Fibroblast of lung (primary cell): Measurements from ENCODE around the gene C16orf92. TPM values are rescaled to one million over a fixed set of nuclear protein-coding genes. Genes with fewer than 3 reads are reported as not detected.

Experiments used
- DNase-seq, 2 donors: peaks; one replicate each; pipeline versions ENCODE4 v3.0.0 to v3.0.0-alpha.2; 2010; ENCODE audit warnings: low read depth in 2 of 2
- H2AFZ ChIP-seq: 2 replicates; pipeline ENCODE4 v1.5.1; 2012; ENCODE audit warnings: low read length, control low read depth, inconsistent platforms
- H3K27ac ChIP-seq: 2 replicates; pipeline ENCODE4 v1.5.1; 2011; ENCODE audit warnings: low read length, control low read depth; ENCODE audit not compliant: insufficient read depth
- H3K27me3 ChIP-seq: 2 replicates; pipeline ENCODE4 v1.5.1; 2011; ENCODE audit warnings: mild to moderate bottlenecking, low read length; ENCODE audit not compliant: control insufficient read depth, insufficient read depth
- H3K36me3 ChIP-seq: 2 replicates; pipeline ENCODE4 v1.5.1; 2011; ENCODE audit warnings: low read length; ENCODE audit not compliant: control insufficient read depth, insufficient read depth
- H3K4me1 ChIP-seq: 2 replicates; pipeline ENCODE4 v1.5.1; 2011; ENCODE audit warnings: low read length; ENCODE audit not compliant: control insufficient read depth, insufficient read depth; ENCODE audit errors: extremely low read depth
- H3K4me2 ChIP-seq: 2 replicates; pipeline ENCODE4 v1.5.1; 2011; ENCODE audit warnings: low read length, control low read depth; ENCODE audit not compliant: insufficient read depth; ENCODE audit errors: extremely low read depth
- H3K4me3 ChIP-seq, 4 experiments: fragments of 200-600 bp in 1 of 4; sonication (generic) in 1 of 4; replicated peaks in 1 of 4; 2 replicates each; pipeline ENCODE4 v1.5.1; 2011 to 2016; ENCODE audit warnings: low read length in 4 of 4, low read depth in 3 of 4, mild to moderate bottlenecking in 3 of 4, control low read depth in 2 of 4, inconsistent platforms in 1 of 4, mixed read lengths in 1 of 4; ENCODE audit not compliant: insufficient read depth in 1 of 4; ENCODE audit errors: control extremely low read depth in 1 of 4
- H3K79me2 ChIP-seq: 2 replicates; pipeline ENCODE4 v1.5.1; 2012; ENCODE audit warnings: mild to moderate bottlenecking, low read length, inconsistent platforms; ENCODE audit not compliant: control insufficient read depth, insufficient read depth
- H3K9ac ChIP-seq: 2 replicates; pipeline ENCODE4 v1.5.1; 2011; ENCODE audit warnings: mild to moderate bottlenecking, low read length, control low read depth; ENCODE audit not compliant: insufficient read depth
- H3K9me3 ChIP-seq: 2 replicates; pipeline ENCODE4 v1.5.1; 2012; ENCODE audit warnings: low read depth, low read length; ENCODE audit not compliant: control insufficient read depth, insufficient read depth
- H4K20me1 ChIP-seq: 2 replicates; pipeline ENCODE4 v1.5.1; 2011; ENCODE audit warnings: low read length; ENCODE audit not compliant: control insufficient read depth, insufficient read depth; ENCODE audit errors: extremely low read depth
- EZH2 ChIP-seq: IDR thresholded peaks from 2 replicates; pipeline ENCODE4 v1.5.1; 2012; ENCODE audit warnings: low read length, control low read depth, mild to moderate bottlenecking; ENCODE audit errors: missing control alignments
- polyA plus RNA-seq, 2 donors: library from polyadenylated mRNA; depleted of rRNA in 1 of 2; stranded (reverse) in 1 of 2; unstranded in 1 of 2; fragments of >200 nt; gene quantifications; 2 replicates each; pipeline ENCODE4 v1.2.1, GENCODE V29; 2011 to 2012; ENCODE audit warnings: missing spikeins in 1 of 2
- total RNA-seq: library from RNA; depleted of rRNA; stranded (reverse); fragments of >200 nt; gene quantifications from 2 replicates; pipeline ENCODE4 v1.2.1, GENCODE V29; 2014
- TF ChIP-seq, protein P1 (sequence below), 2 donors: IDR thresholded peaks in 1 of 2; conservative IDR thresholded peaks in 1 of 2; 1 replicate in 1 of 2; 2 replicates in 1 of 2; pipeline ENCODE4 v1.5.1; 2011 to 2012; ENCODE audit warnings: low read length in 2 of 2, control low read depth in 1 of 2, inconsistent platforms in 1 of 2, low read depth in 1 of 2, mild to moderate bottlenecking in 1 of 2

C16orf92 gene
- total and polyA plus RNA-seq, 2 donors (not counting 1 experiment from before 2014, with no cell fraction given) = not detected

DNA sequence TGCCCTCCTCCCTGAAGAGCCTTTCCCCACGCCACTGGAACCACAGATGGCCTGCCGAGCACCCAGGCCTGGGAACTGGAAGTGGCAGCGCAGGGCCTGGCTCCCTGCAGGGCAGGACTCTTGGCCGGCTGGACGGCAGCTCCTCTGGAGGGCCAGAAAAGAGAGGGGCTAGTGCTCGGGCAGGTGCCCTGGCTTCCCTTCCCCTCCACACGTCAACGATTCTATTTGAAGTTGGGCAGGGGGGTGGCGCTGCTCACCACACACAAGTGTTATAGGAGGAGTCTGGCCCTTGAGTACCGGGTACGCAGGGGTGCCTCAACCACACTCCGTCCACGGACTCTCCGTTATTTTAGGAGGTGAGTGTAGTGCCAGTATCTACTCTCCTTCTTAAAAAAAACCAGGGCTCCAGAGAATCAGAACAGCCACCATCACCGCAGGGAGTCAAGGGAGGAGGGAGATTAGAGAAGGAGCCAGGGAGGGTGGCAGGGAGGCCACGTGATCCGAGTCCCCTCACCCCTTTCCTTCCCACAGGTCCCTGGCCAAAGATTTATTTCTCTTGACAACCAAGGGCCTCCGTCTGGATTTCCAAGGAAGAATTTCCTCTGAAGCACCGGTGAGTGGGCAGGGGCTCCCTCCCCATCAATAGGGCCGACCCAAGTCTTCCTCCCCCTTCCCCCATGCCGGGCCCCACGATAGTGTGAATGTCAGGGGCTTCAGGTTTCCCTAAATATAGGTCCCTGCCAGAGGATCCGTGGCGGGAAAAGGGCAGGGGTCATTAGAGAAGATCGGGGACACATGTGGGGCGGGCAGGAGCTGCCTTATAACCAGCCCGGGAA lies 41.1 kb downstream of the C16orf92 start:
- Histone ChIP-seq H3K9me3 (no peaks in the 10 kb centered on the region), H3K79me2 (peaks cover 34% of the 10 kb centered on the region), H3K4me1 (peaks cover 27% of the 10 kb centered on the region), H3K27ac (peak overlapping the region; percentile 99), H3K4me3 (peak overlapping the region; percentile 54 to 64 (median 56)), H3K36me3 (peaks cover 17% of the 10 kb centered on the region), H3K27me3 (no peaks in the 10 kb centered on the region), H2AFZ (peak overlapping the region; percentile 74), H3K4me2 (peak overlapping the region; percentile 92), H4K20me1 (no peaks in the 10 kb centered on the region), H3K9ac (peak overlapping the region; percentile 98)
- no peak for TF ChIP-seq EZH2
- TF ChIP-seq, protein P1, sequence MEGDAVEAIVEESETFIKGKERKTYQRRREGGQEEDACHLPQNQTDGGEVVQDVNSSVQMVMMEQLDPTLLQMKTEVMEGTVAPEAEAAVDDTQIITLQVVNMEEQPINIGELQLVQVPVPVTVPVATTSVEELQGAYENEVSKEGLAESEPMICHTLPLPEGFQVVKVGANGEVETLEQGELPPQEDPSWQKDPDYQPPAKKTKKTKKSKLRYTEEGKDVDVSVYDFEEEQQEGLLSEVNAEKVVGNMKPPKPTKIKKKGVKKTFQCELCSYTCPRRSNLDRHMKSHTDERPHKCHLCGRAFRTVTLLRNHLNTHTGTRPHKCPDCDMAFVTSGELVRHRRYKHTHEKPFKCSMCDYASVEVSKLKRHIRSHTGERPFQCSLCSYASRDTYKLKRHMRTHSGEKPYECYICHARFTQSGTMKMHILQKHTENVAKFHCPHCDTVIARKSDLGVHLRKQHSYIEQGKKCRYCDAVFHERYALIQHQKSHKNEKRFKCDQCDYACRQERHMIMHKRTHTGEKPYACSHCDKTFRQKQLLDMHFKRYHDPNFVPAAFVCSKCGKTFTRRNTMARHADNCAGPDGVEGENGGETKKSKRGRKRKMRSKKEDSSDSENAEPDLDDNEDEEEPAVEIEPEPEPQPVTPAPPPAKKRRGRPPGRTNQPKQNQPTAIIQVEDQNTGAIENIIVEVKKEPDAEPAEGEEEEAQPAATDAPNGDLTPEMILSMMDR (conservative IDR thresholded peaks at IDR 0.05 in 1 of 2, IDR thresholded peaks at IDR 0.05 in 1 of 2; ENCODE audit: low read depth in 1 of 2, low read length in 2 of 2) = peak; percentile 14 to 20
- DNase-seq = peak; percentile 52

DNA sequence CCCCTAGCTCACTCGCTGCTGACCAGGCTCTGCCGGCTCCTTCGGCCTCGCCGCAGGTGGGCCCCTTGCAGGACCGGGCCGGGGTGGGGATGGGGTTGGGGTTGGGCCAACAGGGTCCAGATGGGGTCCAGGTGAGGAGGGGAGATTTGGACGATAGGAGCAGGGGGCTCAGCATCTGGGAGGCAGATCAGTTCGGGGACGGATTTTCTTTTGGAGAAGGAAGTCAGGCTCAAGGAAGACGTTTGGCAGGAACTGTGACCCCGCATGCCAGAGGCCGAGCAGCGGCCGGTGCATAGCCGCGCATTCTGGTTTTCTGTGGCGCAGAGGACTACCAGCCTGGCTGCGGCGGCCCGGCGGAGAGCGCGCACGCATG lies 41.7 kb downstream of the C16orf92 start:
- peak overlapping the region; percentile 54 to 64 (median 56) for H3K4me3 ChIP-seq
- peak overlapping the region; percentile 99 for H3K27ac ChIP-seq
- peak overlapping the region; percentile 98 for H3K9ac ChIP-seq
- H3K9me3 ChIP-seq = no peaks in the 10 kb centered on the region
- H3K79me2 ChIP-seq = peaks cover 40% of the 10 kb centered on the region
- TF ChIP-seq, protein P1 (conservative IDR thresholded peaks at IDR 0.05 in 1 of 2, IDR thresholded peaks at IDR 0.05 in 1 of 2; ENCODE audit: low read depth in 1 of 2, low read length in 2 of 2) = no peak
- TF ChIP-seq EZH2 = no peak
- no peak for DNase-seq
- H3K4me2 ChIP-seq = peak overlapping the region; percentile 92
- H2AFZ ChIP-seq = no peak overlapping the region
- H3K4me1 ChIP-seq = peaks cover 33% of the 10 kb centered on the region
- peaks cover 23% of the 10 kb centered on the region for H3K36me3 ChIP-seq
- H3K27me3 ChIP-seq = no peaks in the 10 kb centered on the region
- H4K20me1 ChIP-seq = no peaks in the 10 kb centered on the region

DNA sequence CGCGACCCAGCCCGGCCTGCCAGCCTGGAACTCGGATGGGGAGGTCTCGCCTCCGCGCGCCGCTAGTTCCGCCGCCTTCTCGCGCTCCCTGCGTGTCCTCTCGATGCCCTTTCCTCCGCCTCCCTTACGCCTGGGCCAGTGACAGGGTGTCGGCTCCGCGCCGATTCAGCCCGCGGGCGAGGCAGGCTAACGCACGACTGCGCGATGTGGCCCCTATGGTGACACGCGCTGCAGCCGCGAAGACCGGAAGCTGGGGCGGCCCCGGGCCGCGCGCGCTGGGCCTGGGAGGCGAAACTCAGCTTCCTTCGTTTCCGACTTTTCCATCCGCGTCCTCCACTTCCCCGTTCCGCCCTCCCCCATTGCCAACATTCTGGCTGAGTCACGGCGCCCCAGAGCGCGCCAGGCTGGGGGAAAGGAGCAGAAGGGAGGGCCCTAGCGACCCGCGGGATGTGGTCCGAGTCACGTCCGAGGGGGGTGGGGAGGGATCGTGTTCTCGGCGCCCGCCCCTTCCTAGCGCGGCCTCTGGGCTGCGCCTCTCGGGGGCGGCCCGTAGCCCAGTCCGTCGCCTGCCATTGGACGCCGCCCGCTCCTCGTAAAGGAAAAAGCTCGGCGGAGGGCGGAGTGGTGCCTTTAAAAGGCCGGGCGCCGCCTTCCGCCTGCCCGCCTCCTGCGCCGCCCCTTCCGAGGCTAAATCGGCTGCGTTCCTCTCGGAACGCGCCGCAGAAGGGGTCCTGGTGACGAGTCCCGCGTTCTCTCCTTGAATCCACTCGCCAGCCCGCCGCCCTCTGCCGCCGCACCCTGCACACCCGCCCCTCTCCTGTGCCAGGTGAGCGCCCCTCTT lies 42.3 kb downstream of the C16orf92 start, which contains the start of gene ALDOA:
Gene ALDOA (plus strand): TSS at position 659 of the 841 bp plus-strand sequence. CDS start 1,138 bp downstream, outside the sequence.
- H2AFZ ChIP-seq = peak within 1 kb of the TSS; percentile 69
- H3K4me1 ChIP-seq = peaks cover 37% of the 10 kb centered on the region

More for the DNA sequence above, 42.3 kb downstream of the C16orf92 start, which contains the start of gene ALDOA:
- no peaks in the 10 kb centered on the region for H3K27me3 ChIP-seq
- H3K27ac ChIP-seq = peak within 1 kb of the TSS; percentile 99
- H3K79me2 ChIP-seq = peaks cover 46% of the 10 kb centered on the region
- H3K9ac ChIP-seq = peak within 1 kb of the TSS; percentile 98
- TF ChIP-seq, protein P1 (conservative IDR thresholded peaks at IDR 0.05 in 1 of 2, IDR thresholded peaks at IDR 0.05 in 1 of 2; ENCODE audit: low read depth in 1 of 2, low read length in 2 of 2) = no peak
- TF ChIP-seq EZH2 = no peak
- peak within 1 kb of the TSS; percentile 80 to 97 (median 92) for H3K4me3 ChIP-seq
- peak; percentile 98 to 99 for DNase-seq
- peaks cover 29% of the 10 kb centered on the region for H3K36me3 ChIP-seq
- H3K4me2 ChIP-seq = peak within 1 kb of the TSS; percentile 92
- H3K9me3 ChIP-seq = no peaks in the 10 kb centered on the region
- H4K20me1 ChIP-seq = no peaks in the 10 kb centered on the region
